ENCODE measurements around the gene IL10.
"Not testable (repeated sequence)": the region's sequence is repeated elsewhere in the genome, so short reads cannot be mapped to it uniquely, and the experiment has no call there.

IL10 gene

GRCh38 chr1:206768472-206769303 is 3.6 kb downstream of the IL10 start:
- H3K4me3 ChIP-seq (ENCODE audit: control insufficient read depth, low read depth, low read length): no peak overlapping the region
- TF ChIP-seq CTCF (conservative IDR thresholded peaks at IDR 0.05; ENCODE audit: control insufficient read depth, insufficient read depth, low read depth, low read length): no peak
- no peak for DNase-seq (ENCODE audit: low read depth)

- TF ChIP-seq CTCF (conservative IDR thresholded peaks at IDR 0.05; ENCODE audit: control insufficient read depth, insufficient read depth, low read depth, low read length): no peak
- no peak overlapping the region for H3K4me3 ChIP-seq (ENCODE audit: control insufficient read depth, low read depth, low read length)
- peak; percentile 82 for DNase-seq (ENCODE audit: low read depth)
Observed at GRCh38 chr1:206766251-206766856, 5.9 kb downstream of the IL10 start.

GRCh38 chr1:206765771-206766170 is 6.5 kb downstream of the IL10 start:
- H3K4me3 ChIP-seq (ENCODE audit: control insufficient read depth, low read depth, low read length); DNase-seq (ENCODE audit: low read depth): not testable (repeated sequence)

- not testable (repeated sequence) for DNase-seq (ENCODE audit: low read depth); H3K4me3 ChIP-seq (ENCODE audit: control insufficient read depth, low read depth, low read length)
Observed at GRCh38 chr1:206762741-206763364, 9.4 kb downstream of the IL10 start.

GRCh38 chr1:206761159-206761768 is 11.0 kb downstream of the IL10 start:
- peak; percentile 24 for DNase-seq (ENCODE audit: low read depth)
- H3K4me3 ChIP-seq (ENCODE audit: control insufficient read depth, low read depth, low read length): no peak overlapping the region
- peak; percentile 41 for TF ChIP-seq CTCF (conservative IDR thresholded peaks at IDR 0.05; ENCODE audit: control insufficient read depth, insufficient read depth, low read depth, low read length)

- H3K4me3 ChIP-seq (ENCODE audit: control insufficient read depth, low read depth, low read length): no peak overlapping the region
- TF ChIP-seq CTCF (conservative IDR thresholded peaks at IDR 0.05; ENCODE audit: control insufficient read depth, insufficient read depth, low read depth, low read length): no peak
- no peak for DNase-seq (ENCODE audit: low read depth)
Observed at GRCh38 chr1:206760590-206760989, 11.7 kb downstream of the IL10 start.

- no peak for DNase-seq (ENCODE audit: low read depth)
- no peak overlapping the region for H3K4me3 ChIP-seq (ENCODE audit: control insufficient read depth, low read depth, low read length)
- no peak for TF ChIP-seq CTCF (conservative IDR thresholded peaks at IDR 0.05; ENCODE audit: control insufficient read depth, insufficient read depth, low read depth, low read length)
Observed at GRCh38 chr1:206757524-206758266, 14.6 kb downstream of the IL10 start.

All from fibroblast of mammary gland (primary cell).